Caco-2 (cell line): ENCODE measurements around the gene PCDHGA8. TPM values are rescaled to one million over a fixed set of nuclear protein-coding genes. Genes with fewer than 3 reads are reported as not detected.

Experiments used
- BruUV-seq: library from RNA; stranded (reverse); fragments of 400-500 nt; replicated peaks from 2 replicates; lab custom pipeline; 2021; lab: Mats Ljungman, UMichigan
- CTCF ChIA-PET: fragments of 300-600 bp; sonication (Branson Sonifier 250); formaldehyde crosslinking; loops from one replicate; lab custom pipeline; 2022; ENCODE audit warnings: antibody characterized with exemption; lab: Charles Lee
- POLR2A ChIA-PET: fragments of 300-600 bp; sonication (Branson Sonifier 250); formaldehyde crosslinking; loops from one replicate; lab custom pipeline; 2022; ENCODE audit warnings: antibody characterized with exemption; lab: Charles Lee
- DNase-seq, 2 experiments: peaks; one replicate each; pipeline versions ENCODE4 v3.0.0 to v3.0.0-alpha.2; 2020 to 2022
- H3K27me3 ChIP-seq: replicated peaks from 2 replicates; pipeline ENCODE4 v1.6.0; 2011; ENCODE audit warnings: low read length; ENCODE audit not compliant: control insufficient read depth, insufficient read depth
- H3K36me3 ChIP-seq: 2 replicates; pipeline ENCODE4 v1.5.1; 2011; ENCODE audit warnings: low read length; ENCODE audit not compliant: control insufficient read depth, insufficient read depth
- H3K4me1 ChIP-seq: fragments of 250-450 bp; sonication (Bioruptor Pico); 2 replicates; pipeline ENCODE4 v1.5.1; 2020; ENCODE audit warnings: mild to moderate bottlenecking
- H3K4me3 ChIP-seq: 2 replicates; pipeline ENCODE4 v1.5.1; 2011; ENCODE audit warnings: low read depth, mild to moderate bottlenecking, control low read depth, low read length
- H3K9me3 ChIP-seq: fragments of 250-450 bp; sonication (Bioruptor Pico); 2 replicates; pipeline ENCODE4 v1.5.1; 2020; ENCODE audit warnings: mild to moderate bottlenecking, moderate library complexity
- H3K27ac Mint-ChIP-seq: one replicate; pipeline ENCODE4 v1.8.0; 2022; ENCODE audit warnings: mixed read lengths; ENCODE audit not compliant: unreplicated experiment
- H3K27me3 Mint-ChIP-seq: one replicate; pipeline ENCODE4 v1.8.0; 2022; ENCODE audit warnings: mixed read lengths; ENCODE audit not compliant: insufficient read depth, unreplicated experiment
- H3K36me3 Mint-ChIP-seq: one replicate; pipeline ENCODE4 v1.8.0; 2022; ENCODE audit warnings: mild to moderate bottlenecking, mixed read lengths; ENCODE audit not compliant: insufficient read depth, unreplicated experiment
- H3K4me1 Mint-ChIP-seq: one replicate; pipeline ENCODE4 v1.8.0; 2022; ENCODE audit warnings: low read depth, mixed read lengths; ENCODE audit not compliant: unreplicated experiment
- H3K4me3 Mint-ChIP-seq: one replicate; pipeline ENCODE4 v1.8.0; 2022; ENCODE audit warnings: mild to moderate bottlenecking, moderate library complexity, mixed read lengths; ENCODE audit not compliant: unreplicated experiment
- H3K9me3 Mint-ChIP-seq: one replicate; pipeline ENCODE4 v1.8.0; 2022; ENCODE audit warnings: mixed read lengths; ENCODE audit not compliant: unreplicated experiment
- CTCF ChIP-seq, 2 experiments: fragments of 200-600 bp in 1 of 2; IDR thresholded peaks; 1 replicate in 1 of 2; 2 replicates in 1 of 2; pipeline versions ENCODE4 v1.5.1 to v1.8.0; 2011 to 2022; ENCODE audit warnings: antibody characterized with exemption in 1 of 2, control low read depth in 1 of 2, inconsistent platforms in 1 of 2, low read depth in 1 of 2, low read length in 1 of 2, mild to moderate bottlenecking in 1 of 2, moderate library complexity in 1 of 2; ENCODE audit not compliant: insufficient read depth in 1 of 2, severe bottlenecking in 1 of 2, unreplicated experiment in 1 of 2
- intact Hi-C: fragments of 100-400 bp; cut with micrococcal nuclease; formaldehyde crosslinking; loops from one replicate; pipeline ENCODE4 v1.10.0; 2022; ENCODE audit not compliant: unreplicated experiment
- total RNA-seq: library from RNA; stranded (reverse); gene quantifications from 2 replicates; pipeline ENCODE4 v1.2.3, GENCODE V29; 2022

The PCDHGA8 gene
- total RNA-seq, 1 experiment from 2014 or later, result 0.18 TPM

DNA sequence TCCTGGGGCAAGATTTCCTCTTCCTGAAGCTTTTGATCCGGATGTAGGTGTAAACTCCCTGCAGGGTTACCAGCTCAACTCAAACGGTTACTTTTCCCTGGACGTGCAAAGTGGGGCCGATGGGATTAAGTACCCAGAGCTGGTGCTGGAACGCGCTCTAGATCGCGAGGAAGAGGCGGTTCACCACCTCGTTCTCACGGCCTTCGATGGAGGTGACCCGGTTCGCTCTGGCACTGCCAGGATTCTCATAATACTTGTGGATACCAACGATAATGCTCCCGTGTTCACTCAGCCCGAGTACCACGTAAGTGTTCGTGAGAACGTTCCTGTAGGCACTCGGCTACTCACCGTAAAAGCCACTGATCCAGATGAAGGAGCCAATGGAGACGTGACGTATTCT is 36.8 kb upstream of the PCDHGA8 start:
- H3K36me3 Mint-ChIP-seq, result no peaks in the 10 kb centered on the region
- H3K4me1 Mint-ChIP-seq, result no peaks in the 10 kb centered on the region
- Histone ChIP-seq H3K27me3 (no peaks in the 10 kb centered on the region), H3K4me1 (no peaks in the 10 kb centered on the region), H3K9me3 (no peaks in the 10 kb centered on the region; the same call in 1 of the 2 replicates), H3K4me3 (no peak overlapping the region), H3K36me3 (no peaks in the 10 kb centered on the region)
- H3K27me3 Mint-ChIP-seq, result no peaks in the 10 kb centered on the region
- POLR2A ChIA-PET, result no interaction called here
- TF ChIP-seq CTCF (IDR thresholded peaks at IDR 0.05; ENCODE audit: insufficient read depth in 1 of 2, low read depth in 1 of 2, low read length in 1 of 2, severe bottlenecking in 1 of 2, unreplicated experiment in 1 of 2), result no peak
- CTCF ChIA-PET, result no interaction called here
- BruUV-seq, result no TSS peak
- H3K27ac Mint-ChIP-seq, result no peak overlapping the region
- intact Hi-C loops, result no loop called here
- H3K4me3 Mint-ChIP-seq, result no peak overlapping the region
- no peak for DNase-seq
- peaks cover 11% of the 10 kb centered on the region for H3K9me3 Mint-ChIP-seq

DNA sequence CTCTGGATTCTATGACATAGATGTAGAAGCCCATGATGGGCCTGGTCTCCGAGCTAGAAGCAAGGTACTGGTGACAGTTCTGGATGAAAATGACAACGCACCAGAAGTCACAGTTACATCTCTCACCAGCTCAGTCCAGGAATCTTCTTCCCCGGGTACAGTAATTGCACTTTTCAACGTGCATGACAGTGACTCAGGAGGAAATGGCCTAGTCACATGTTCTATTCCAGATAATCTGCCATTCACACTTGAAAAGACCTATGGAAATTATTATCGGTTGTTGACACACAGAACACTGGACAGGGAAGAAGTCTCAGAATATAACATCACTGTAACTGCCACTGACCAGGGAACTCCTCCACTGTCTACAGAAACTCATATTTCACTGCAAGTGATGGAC is 36.3 kb upstream of the PCDHGA8 start:
- peaks cover 10% of the 10 kb centered on the region for H3K9me3 Mint-ChIP-seq
- H3K9me3 ChIP-seq, result no peaks in the 10 kb centered on the region; the same call in 1 of the 2 replicates
- no peaks in the 10 kb centered on the region for H3K36me3 ChIP-seq
- H3K27me3 ChIP-seq, result no peaks in the 10 kb centered on the region
- no peaks in the 10 kb centered on the region for H3K4me1 ChIP-seq
- intact Hi-C loops, result no loop called here
- H3K36me3 Mint-ChIP-seq, result no peaks in the 10 kb centered on the region
- no peak overlapping the region for H3K4me3 Mint-ChIP-seq
- no peaks in the 10 kb centered on the region for H3K4me1 Mint-ChIP-seq
- no peak overlapping the region for H3K4me3 ChIP-seq
- no peak for DNase-seq
- CTCF ChIA-PET, result no interaction called here
- POLR2A ChIA-PET, result no interaction called here
- no peaks in the 10 kb centered on the region for H3K27me3 Mint-ChIP-seq
- no peak for TF ChIP-seq CTCF (IDR thresholded peaks at IDR 0.05; ENCODE audit: insufficient read depth in 1 of 2, low read depth in 1 of 2, low read length in 1 of 2, severe bottlenecking in 1 of 2, unreplicated experiment in 1 of 2)
- BruUV-seq, result no TSS peak
- no peak overlapping the region for H3K27ac Mint-ChIP-seq

DNA sequence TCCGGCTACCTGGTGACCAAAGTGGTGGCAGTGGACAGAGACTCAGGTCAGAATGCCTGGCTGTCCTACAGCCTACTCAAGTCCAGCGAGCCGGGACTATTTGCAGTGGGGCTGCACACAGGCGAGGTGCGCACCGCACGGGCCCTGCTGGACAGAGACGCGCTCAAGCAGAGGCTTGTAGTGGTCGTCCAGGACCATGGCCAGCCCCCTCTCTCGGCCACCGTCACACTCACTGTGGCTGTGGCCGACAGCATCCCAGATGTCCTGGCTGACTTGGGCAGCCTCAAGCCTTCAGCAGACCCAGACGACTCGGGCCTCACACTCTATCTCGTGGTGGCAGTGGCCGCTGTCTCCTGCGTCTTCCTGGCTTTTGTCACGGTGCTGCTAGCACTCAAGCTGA is 35.5 kb upstream of the PCDHGA8 start:
- no peaks in the 10 kb centered on the region; the same call in 1 of the 2 replicates for H3K9me3 ChIP-seq
- BruUV-seq, result no TSS peak
- no peak for DNase-seq
- no peaks in the 10 kb centered on the region for H3K36me3 ChIP-seq
- no peaks in the 10 kb centered on the region for H3K4me1 ChIP-seq
- H3K36me3 Mint-ChIP-seq, result no peaks in the 10 kb centered on the region
- intact Hi-C loops, result no loop called here
- H3K9me3 Mint-ChIP-seq, result peaks cover 10% of the 10 kb centered on the region
- no peak overlapping the region for H3K4me3 ChIP-seq
- H3K27ac Mint-ChIP-seq, result no peak overlapping the region
- no peak for TF ChIP-seq CTCF (IDR thresholded peaks at IDR 0.05; ENCODE audit: insufficient read depth in 1 of 2, low read depth in 1 of 2, low read length in 1 of 2, severe bottlenecking in 1 of 2, unreplicated experiment in 1 of 2)
- H3K27me3 ChIP-seq, result no peaks in the 10 kb centered on the region
- H3K4me1 Mint-ChIP-seq, result no peaks in the 10 kb centered on the region
- H3K4me3 Mint-ChIP-seq, result no peak overlapping the region
- H3K27me3 Mint-ChIP-seq, result no peaks in the 10 kb centered on the region
- CTCF ChIA-PET, result no interaction called here
- POLR2A ChIA-PET, result no interaction called here
